H9 (cell line): Measurements from ENCODE around the gene DUOX2. TPM values are rescaled to one million over a fixed set of nuclear protein-coding genes. Genes with fewer than 3 reads are reported as not detected.

Experiments used
- DNase-seq: peaks from one replicate; pipeline ENCODE4 v3.0.0-alpha.2; 2017
- H2AFZ ChIP-seq: one replicate; pipeline ENCODE4 v1.6.1; 2013; ENCODE audit warnings: mild to moderate bottlenecking, low read length, control low read depth, moderate library complexity
- H2AK5ac ChIP-seq: 2 replicates; pipeline ENCODE4 v1.6.1; 2013; ENCODE audit warnings: low read length, control low read depth, mixed read lengths; ENCODE audit not compliant: insufficient read length
- H2BK120ac ChIP-seq: one replicate; pipeline ENCODE4 v1.6.1; 2013; ENCODE audit warnings: low read depth, mild to moderate bottlenecking, low read length, control low read depth, inconsistent platforms; ENCODE audit not compliant: poor library complexity, severe bottlenecking
- H2BK12ac ChIP-seq: 2 replicates; pipeline ENCODE4 v1.6.1; 2013; ENCODE audit warnings: low read length, control low read depth, mixed read lengths, low read depth; ENCODE audit not compliant: insufficient read length
- H2BK15ac ChIP-seq: 2 replicates; pipeline ENCODE4 v1.6.1; 2013; ENCODE audit warnings: low read depth, low read length, control low read depth
- H2BK20ac ChIP-seq: one replicate; pipeline ENCODE4 v1.6.1; 2013; ENCODE audit warnings: low read depth, mild to moderate bottlenecking, low read length, control low read depth, inconsistent platforms; ENCODE audit not compliant: poor library complexity, severe bottlenecking
- H2BK5ac ChIP-seq: 2 replicates; pipeline ENCODE4 v1.6.1; 2013; ENCODE audit warnings: low read length, control low read depth, mixed read lengths; ENCODE audit not compliant: insufficient read length
- H3K14ac ChIP-seq: 2 replicates; pipeline ENCODE4 v1.6.1; 2013; ENCODE audit warnings: low read length, control low read depth; ENCODE audit not compliant: insufficient read depth
- H3K18ac ChIP-seq: 2 replicates; pipeline ENCODE4 v1.6.1; 2013; ENCODE audit warnings: low read depth, mild to moderate bottlenecking, mixed read lengths, low read length, control low read depth; ENCODE audit not compliant: insufficient read length
- H3K23ac ChIP-seq: 2 replicates; pipeline ENCODE4 v1.6.1; 2013; ENCODE audit warnings: low read length, control low read depth, mixed read lengths, low read depth; ENCODE audit not compliant: insufficient read length
- H3K23me2 ChIP-seq: 2 replicates; pipeline ENCODE4 v1.6.1; 2013; ENCODE audit warnings: low read depth, mild to moderate bottlenecking, mixed read lengths, low read length, control low read depth; ENCODE audit not compliant: insufficient read length, poor library complexity, severe bottlenecking
- H3K27ac ChIP-seq: 2 replicates; pipeline ENCODE4 v1.5.1; 2013; ENCODE audit warnings: low read length, control low read depth, mixed read lengths, low read depth; ENCODE audit not compliant: insufficient read length
- H3K27me3 ChIP-seq: 2 replicates; pipeline ENCODE4 v1.6.1; 2013; ENCODE audit warnings: low read length, control low read depth, inconsistent platforms; ENCODE audit not compliant: insufficient read depth
- H3K4ac ChIP-seq: 2 replicates; pipeline ENCODE4 v1.6.1; 2013; ENCODE audit warnings: low read depth, mild to moderate bottlenecking, control low read depth, inconsistent platforms, low read length, moderate library complexity
- H3K4me1 ChIP-seq: 2 replicates; pipeline ENCODE4 v1.6.1; 2013; ENCODE audit warnings: low read length, control low read depth, inconsistent platforms; ENCODE audit not compliant: insufficient read depth
- H3K4me2 ChIP-seq: 2 replicates; pipeline ENCODE4 v1.6.1; 2013; ENCODE audit warnings: low read length, control low read depth, mixed read lengths; ENCODE audit not compliant: insufficient read length, insufficient read depth
- H3K56ac ChIP-seq: 2 replicates; pipeline ENCODE4 v1.6.1; 2013; ENCODE audit warnings: low read depth, mild to moderate bottlenecking, mixed read lengths, low read length, control low read depth; ENCODE audit not compliant: insufficient read length
- H3K79me1 ChIP-seq: 2 replicates; pipeline ENCODE4 v1.6.1; 2013; ENCODE audit warnings: low read depth, mild to moderate bottlenecking, moderate library complexity, low read length, control low read depth, inconsistent platforms; ENCODE audit not compliant: insufficient read depth, poor library complexity, severe bottlenecking
- H3K79me2 ChIP-seq: 2 replicates; pipeline ENCODE4 v1.6.1; 2013; ENCODE audit warnings: low read length, control low read depth, inconsistent platforms; ENCODE audit not compliant: insufficient read depth
- H3K9ac ChIP-seq: 2 replicates; pipeline ENCODE4 v1.6.1; 2013; ENCODE audit warnings: low read length, control low read depth, mixed read lengths; ENCODE audit not compliant: insufficient read length; ENCODE audit errors: extremely low read depth
- H3K9me3 ChIP-seq: one replicate; pipeline ENCODE4 v1.6.1; 2013; ENCODE audit warnings: low read depth, low read length, inconsistent platforms; ENCODE audit not compliant: control insufficient read depth
- H3T11ph ChIP-seq: one replicate; pipeline ENCODE4 v1.6.1; 2013; ENCODE audit warnings: mild to moderate bottlenecking, low read length, control low read depth, inconsistent platforms
- H4K20me1 ChIP-seq: one replicate; pipeline ENCODE4 v1.6.1; 2013; ENCODE audit not compliant: control insufficient read depth, insufficient read length, insufficient read depth
- H4K5ac ChIP-seq: 2 replicates; pipeline ENCODE4 v1.6.1; 2013; ENCODE audit warnings: low read depth, mild to moderate bottlenecking, mixed read lengths, low read length, control low read depth; ENCODE audit not compliant: insufficient read length
- H4K8ac ChIP-seq: replicated peaks from 2 replicates; pipeline ENCODE4 v1.6.1; 2013; ENCODE audit warnings: low read length, control low read depth, mixed read lengths, low read depth; ENCODE audit not compliant: insufficient read length
- H4K91ac ChIP-seq: 2 replicates; pipeline ENCODE4 v1.6.1; 2013; ENCODE audit warnings: low read depth, mild to moderate bottlenecking, moderate library complexity, mixed read lengths, low read length, control low read depth; ENCODE audit not compliant: insufficient read length
- H3K27ac Mint-ChIP-seq, 3 experiments: 2 replicates in 2 of 3; 3 replicates in 1 of 3; pipeline ENCODE4 v1.8.0; 2020 to 2021; ENCODE audit warnings: mixed read lengths in 3 of 3, mild to moderate bottlenecking in 1 of 3, moderate library complexity in 1 of 3
- H3K27me3 Mint-ChIP-seq: 2 replicates; pipeline ENCODE4 v1.8.0; 2021; ENCODE audit warnings: low read depth, mild to moderate bottlenecking, moderate library complexity, mixed read lengths
- H3K36me3 Mint-ChIP-seq, 3 experiments: 2 replicates in 2 of 3; 3 replicates in 1 of 3; pipeline ENCODE4 v1.8.0; 2020 to 2021; ENCODE audit warnings: low read depth in 3 of 3, mixed read lengths in 3 of 3; ENCODE audit not compliant: insufficient read depth in 1 of 3
- H3K4me1 Mint-ChIP-seq, 2 experiments: 2 replicates each; pipeline ENCODE4 v1.8.0; 2020; ENCODE audit warnings: mixed read lengths in 2 of 2
- H3K4me3 Mint-ChIP-seq, 2 experiments: 2 replicates in 1 of 2; 3 replicates in 1 of 2; pipeline ENCODE4 v1.8.0; 2020 to 2021; ENCODE audit warnings: mild to moderate bottlenecking in 2 of 2, mixed read lengths in 2 of 2, moderate library complexity in 1 of 2
- H3K9me3 Mint-ChIP-seq, 2 experiments: 2 replicates in 1 of 2; 3 replicates in 1 of 2; pipeline ENCODE4 v1.8.0; 2020; ENCODE audit warnings: mild to moderate bottlenecking in 2 of 2, mixed read lengths in 2 of 2, moderate library complexity in 1 of 2
- WGBS: extraction: QIAGEN DNeasy Blood & Tissue Kit; methylation state at CpG from one replicate; pipeline ENCODE4 v1.1.7; 2013; ENCODE audit warnings: missing lambda C conversion rate, low lambda C conversion rate, mixed read lengths; ENCODE audit not compliant: insufficient read length; ENCODE audit errors: extremely low coverage; 5-methylcytosine and 5-hydroxymethylcytosine counted together
- total RNA-seq: library from RNA; stranded (reverse); gene quantifications from 2 replicates; pipeline ENCODE4 v1.2.1, GENCODE V29; 2021
- TF ChIP-seq, protein P1 (sequence below): fragments of 200-600 bp; sonication (generic); conservative IDR thresholded peaks from 3 replicates; pipeline ENCODE4 v1.8.0; 2021; ENCODE audit warnings: antibody characterized with exemption, mild to moderate bottlenecking

Gene DUOX2
- total RNA-seq, 1 experiment from 2014 or later, result 0.42 TPM

DNA sequence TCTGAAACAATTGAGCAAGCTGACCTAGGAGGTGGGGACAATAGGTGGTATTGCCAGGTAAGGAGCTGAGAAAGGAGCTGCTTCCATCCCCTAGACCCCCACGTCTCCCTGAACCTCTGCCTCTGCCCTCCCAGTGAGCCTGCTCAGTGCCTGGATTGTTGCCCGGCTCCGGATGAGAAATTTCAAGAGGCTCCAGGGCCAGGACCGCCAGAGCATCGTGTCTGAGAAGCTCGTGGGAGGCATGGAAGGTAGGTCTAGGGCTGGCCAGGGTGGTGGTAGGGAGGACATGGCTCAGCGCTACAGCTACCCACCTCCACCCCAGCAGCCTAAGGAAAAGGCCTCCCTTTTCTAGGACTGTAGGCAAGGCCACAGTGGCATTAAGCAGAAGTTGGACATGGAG lies 29.1 kb upstream of the DUOX2 start:
- no peak overlapping the region for H3T11ph ChIP-seq
- no peak overlapping the region for H4K5ac ChIP-seq
- H3K9ac ChIP-seq, result no peak overlapping the region
- no peak overlapping the region for H3K4me2 ChIP-seq
- H3K27ac ChIP-seq, result no peak overlapping the region
- H3K79me2 ChIP-seq, result no peaks in the 10 kb centered on the region
- H4K91ac ChIP-seq, result no peak overlapping the region
- TF ChIP-seq, protein P1, sequence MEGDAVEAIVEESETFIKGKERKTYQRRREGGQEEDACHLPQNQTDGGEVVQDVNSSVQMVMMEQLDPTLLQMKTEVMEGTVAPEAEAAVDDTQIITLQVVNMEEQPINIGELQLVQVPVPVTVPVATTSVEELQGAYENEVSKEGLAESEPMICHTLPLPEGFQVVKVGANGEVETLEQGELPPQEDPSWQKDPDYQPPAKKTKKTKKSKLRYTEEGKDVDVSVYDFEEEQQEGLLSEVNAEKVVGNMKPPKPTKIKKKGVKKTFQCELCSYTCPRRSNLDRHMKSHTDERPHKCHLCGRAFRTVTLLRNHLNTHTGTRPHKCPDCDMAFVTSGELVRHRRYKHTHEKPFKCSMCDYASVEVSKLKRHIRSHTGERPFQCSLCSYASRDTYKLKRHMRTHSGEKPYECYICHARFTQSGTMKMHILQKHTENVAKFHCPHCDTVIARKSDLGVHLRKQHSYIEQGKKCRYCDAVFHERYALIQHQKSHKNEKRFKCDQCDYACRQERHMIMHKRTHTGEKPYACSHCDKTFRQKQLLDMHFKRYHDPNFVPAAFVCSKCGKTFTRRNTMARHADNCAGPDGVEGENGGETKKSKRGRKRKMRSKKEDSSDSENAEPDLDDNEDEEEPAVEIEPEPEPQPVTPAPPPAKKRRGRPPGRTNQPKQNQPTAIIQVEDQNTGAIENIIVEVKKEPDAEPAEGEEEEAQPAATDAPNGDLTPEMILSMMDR, result no peak
- H3K23me2 ChIP-seq, result no peaks in the 10 kb centered on the region
- H3K4me3 Mint-ChIP-seq, result no peak overlapping the region
- no peak overlapping the region for H2AFZ ChIP-seq
- H3K27me3 ChIP-seq, result peaks cover 2% of the 10 kb centered on the region
- H2BK5ac ChIP-seq, result no peak overlapping the region
- DNase-seq, result no peak
- peaks cover 28% of the 10 kb centered on the region for H3K27me3 Mint-ChIP-seq
- no peaks in the 10 kb centered on the region for H3K9me3 ChIP-seq
- H3K4me1 ChIP-seq, result no peaks in the 10 kb centered on the region; the same call in 1 of the 2 replicates
- no peak overlapping the region for H2BK20ac ChIP-seq
- H3K27ac Mint-ChIP-seq, result no peak overlapping the region
- no CpG with 5 or more reads among the region's 7 CpGs for WGBS
- H4K20me1 ChIP-seq, result no peaks in the 10 kb centered on the region
- no peaks in the 10 kb centered on the region for H3K36me3 Mint-ChIP-seq
- no peak overlapping the region for H3K14ac ChIP-seq
- H3K4me1 Mint-ChIP-seq, result no peaks in the 10 kb centered on the region
- H2BK15ac ChIP-seq, result no peak overlapping the region
- H3K18ac ChIP-seq, result no peak overlapping the region
- no peak overlapping the region for H2BK12ac ChIP-seq
- H3K56ac ChIP-seq, result no peak overlapping the region
- no peak overlapping the region for H3K23ac ChIP-seq
- no peak overlapping the region for H4K8ac ChIP-seq
- H3K9me3 Mint-ChIP-seq, result no peaks in the 10 kb centered on the region; a peak in 1 of 5 replicates
- no peak overlapping the region for H2AK5ac ChIP-seq
- H3K4ac ChIP-seq, result no peak overlapping the region
- H3K79me1 ChIP-seq, result no peaks in the 10 kb centered on the region
- H2BK120ac ChIP-seq, result no peak overlapping the region
